Cardiac muscle cell (in vitro differentiated cells and primary cell): ENCODE measurements around the gene HSPA4L. TPM values are rescaled to one million over a fixed set of nuclear protein-coding genes. Genes with fewer than 3 reads are reported as not detected.

Experiments
- DNase-seq, 2 donors: peaks; one replicate each; pipeline versions ENCODE4 v3.0.0 to v3.0.0-alpha.2; 2010 to 2017; ENCODE audit warnings: low read depth in 1 of 2, low spot score in 1 of 2
- H3K27ac ChIP-seq: fragments of 200-600 bp; sonication (generic); 2 replicates; pipeline ENCODE4 v1.5.1; 2016
- H3K27me3 ChIP-seq: fragments of 200-600 bp; sonication (generic); 2 replicates; pipeline ENCODE4 v1.6.0; 2016; ENCODE audit warnings: control low read depth
- H3K36me3 ChIP-seq: fragments of 200-600 bp; sonication (generic); 2 replicates; pipeline ENCODE4 v1.5.1; 2016; ENCODE audit warnings: control low read depth
- H3K4me1 ChIP-seq: fragments of 200-600 bp; sonication (generic); 2 replicates; pipeline ENCODE4 v1.8.1; 2017; ENCODE audit warnings: low read depth, mild to moderate bottlenecking, mixed run types
- H3K4me3 ChIP-seq: fragments of 200-600 bp; sonication (generic); 2 replicates; pipeline ENCODE4 v1.5.1; 2016; ENCODE audit warnings: mild to moderate bottlenecking
- H3K9me3 ChIP-seq: fragments of 200-600 bp; sonication (generic); 2 replicates; pipeline ENCODE4 v1.5.1; 2017; ENCODE audit warnings: low read depth, mild to moderate bottlenecking, control low read depth
- polyA plus RNA-seq: library from polyadenylated mRNA; unstranded; fragments of >200 nt; fragmentation: Nextera tagmentation; extraction: Ambion mirVana; gene quantifications from 2 replicates; pipeline ENCODE4 v1.2.1, GENCODE V29; 2016
- total RNA-seq: library from RNA; depleted of rRNA; stranded (reverse); fragments of >200 nt; gene quantifications from 2 replicates; pipeline ENCODE4 v1.2.3, GENCODE V29; 2016
- TF ChIP-seq, protein P1 (sequence below): IDR thresholded peaks from 2 replicates; pipeline ENCODE4 v1.5.1; 2012; ENCODE audit warnings: low read depth, mild to moderate bottlenecking, low read length

HSPA4L gene
- total and polyA plus RNA-seq, 2 experiments from 2014 or later, result 2.4 to 2.6 TPM

DNA sequence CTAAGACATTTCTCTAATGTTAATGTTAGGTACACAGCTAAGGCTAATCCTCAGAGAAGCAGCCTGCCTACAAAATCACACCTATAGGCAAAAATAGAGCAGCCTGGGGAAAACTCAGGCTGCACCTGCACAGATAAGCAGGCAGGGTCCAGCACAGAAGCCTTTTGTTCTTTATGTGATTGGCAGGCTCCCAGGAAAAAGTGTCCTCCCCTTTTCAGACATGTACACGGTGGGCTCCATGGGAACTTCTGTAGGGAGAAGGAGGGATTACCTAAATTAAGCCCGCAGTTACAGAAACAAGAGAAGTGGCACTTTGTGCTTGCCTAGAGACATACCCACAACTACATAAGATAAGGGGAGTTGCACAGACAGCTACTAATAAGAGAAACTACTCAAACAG is 4.0 kb upstream of the HSPA4L start:
- Histone ChIP-seq H3K27me3 (peaks cover 8% of the 10 kb centered on the region), H3K36me3 (no peaks in the 10 kb centered on the region), H3K4me3 (no peak overlapping the region), H3K9me3 (no peaks in the 10 kb centered on the region), H3K27ac (peak overlapping the region; percentile 19), H3K4me1 (peaks cover 13% of the 10 kb centered on the region)
- TF ChIP-seq, protein P1, sequence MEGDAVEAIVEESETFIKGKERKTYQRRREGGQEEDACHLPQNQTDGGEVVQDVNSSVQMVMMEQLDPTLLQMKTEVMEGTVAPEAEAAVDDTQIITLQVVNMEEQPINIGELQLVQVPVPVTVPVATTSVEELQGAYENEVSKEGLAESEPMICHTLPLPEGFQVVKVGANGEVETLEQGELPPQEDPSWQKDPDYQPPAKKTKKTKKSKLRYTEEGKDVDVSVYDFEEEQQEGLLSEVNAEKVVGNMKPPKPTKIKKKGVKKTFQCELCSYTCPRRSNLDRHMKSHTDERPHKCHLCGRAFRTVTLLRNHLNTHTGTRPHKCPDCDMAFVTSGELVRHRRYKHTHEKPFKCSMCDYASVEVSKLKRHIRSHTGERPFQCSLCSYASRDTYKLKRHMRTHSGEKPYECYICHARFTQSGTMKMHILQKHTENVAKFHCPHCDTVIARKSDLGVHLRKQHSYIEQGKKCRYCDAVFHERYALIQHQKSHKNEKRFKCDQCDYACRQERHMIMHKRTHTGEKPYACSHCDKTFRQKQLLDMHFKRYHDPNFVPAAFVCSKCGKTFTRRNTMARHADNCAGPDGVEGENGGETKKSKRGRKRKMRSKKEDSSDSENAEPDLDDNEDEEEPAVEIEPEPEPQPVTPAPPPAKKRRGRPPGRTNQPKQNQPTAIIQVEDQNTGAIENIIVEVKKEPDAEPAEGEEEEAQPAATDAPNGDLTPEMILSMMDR, result no peak
- DNase-seq, result peak in 1 of 2 donors; percentile 54

DNA sequence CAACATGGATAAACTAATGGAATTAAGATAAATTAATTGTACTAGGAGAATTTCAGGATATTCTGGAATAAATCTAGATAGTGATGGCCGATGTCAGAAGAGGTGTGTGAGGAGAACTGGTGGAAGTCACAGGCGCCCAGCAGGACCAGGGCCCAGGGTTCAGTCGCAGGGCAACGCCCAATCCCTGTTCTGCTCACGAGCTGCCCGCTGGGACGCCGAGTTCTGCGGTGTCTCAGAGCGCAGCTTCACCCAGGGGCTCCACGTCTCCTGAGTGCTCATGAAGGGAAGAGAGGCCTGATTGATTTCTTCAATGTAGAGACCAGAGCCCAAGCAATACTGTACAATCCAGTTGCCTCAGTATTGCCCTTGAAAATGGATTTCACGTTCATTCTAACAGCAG is 1.5 kb upstream of the HSPA4L start:
- no peak for DNase-seq
- H3K27me3 ChIP-seq, result peaks cover 27% of the 10 kb centered on the region
- H3K36me3 ChIP-seq, result no peaks in the 10 kb centered on the region
- no peaks in the 10 kb centered on the region for H3K9me3 ChIP-seq
- TF ChIP-seq, protein P1, result no peak
- H3K27ac ChIP-seq, result no peak overlapping the region
- no peak overlapping the region for H3K4me3 ChIP-seq
- peaks cover 13% of the 10 kb centered on the region for H3K4me1 ChIP-seq

DNA sequence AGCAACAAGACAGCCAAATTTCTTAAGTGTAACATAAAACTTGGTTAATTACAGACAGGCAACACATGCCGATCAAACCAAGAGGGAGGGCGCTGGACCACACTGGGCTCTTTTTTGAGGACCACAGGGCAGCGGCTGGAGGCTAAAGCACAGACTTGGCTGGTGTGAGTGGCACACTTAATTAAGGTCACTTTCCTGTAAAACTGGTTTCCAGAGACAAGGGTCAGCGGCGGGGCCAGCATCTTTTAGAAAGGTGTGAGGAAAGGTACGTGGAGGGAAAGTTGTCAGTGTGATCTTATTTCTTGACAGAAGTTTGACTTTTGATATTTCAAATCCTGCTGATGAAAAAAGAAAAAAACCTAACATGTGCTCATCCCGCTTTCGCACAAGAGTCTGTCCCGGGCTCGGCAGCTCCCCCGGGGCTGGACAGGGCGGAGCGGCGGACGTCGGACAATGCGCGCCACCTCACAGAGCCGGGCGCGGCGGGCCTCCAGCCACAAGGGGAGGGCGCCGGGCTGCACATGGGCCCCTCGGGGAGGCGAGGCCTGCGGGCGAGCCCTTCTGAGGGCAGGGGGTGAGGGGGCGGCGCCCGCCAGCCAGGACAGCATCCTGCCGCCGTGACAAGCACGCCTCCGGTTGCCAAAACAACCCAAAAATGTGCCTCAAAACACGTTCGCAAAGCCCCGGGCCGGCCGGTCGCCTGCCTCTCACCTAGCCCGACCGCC is 660 bp upstream of the HSPA4L start:
- Histone ChIP-seq H3K27ac (no peak overlapping the region), H3K4me1 (peaks cover 13% of the 10 kb centered on the region), H3K9me3 (no peaks in the 10 kb centered on the region), H3K4me3 (peak overlapping the region; percentile 55), H3K36me3 (no peaks in the 10 kb centered on the region), H3K27me3 (peaks cover 27% of the 10 kb centered on the region)
- DNase-seq, result peak; percentile 5 to 70
- TF ChIP-seq, protein P1, result no peak

DNA sequence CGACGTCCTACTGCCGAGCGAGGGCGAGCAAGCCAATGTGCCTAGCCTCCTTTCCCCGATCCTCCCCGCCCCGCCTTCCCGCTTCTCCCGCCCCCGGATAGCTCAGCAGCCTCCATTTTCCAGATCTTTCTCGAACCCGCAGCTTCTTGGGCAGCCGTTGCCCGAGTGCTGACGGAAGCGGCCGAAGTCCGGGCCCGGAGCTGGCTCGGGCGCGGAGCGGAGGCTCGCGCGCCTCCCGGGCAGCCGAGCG is 172 bp upstream of the HSPA4L start:
- H3K9me3 ChIP-seq, result no peaks in the 10 kb centered on the region
- peaks cover 13% of the 10 kb centered on the region for H3K4me1 ChIP-seq
- no peak overlapping the region for H3K27ac ChIP-seq
- TF ChIP-seq, protein P1, result no peak
- H3K36me3 ChIP-seq, result no peaks in the 10 kb centered on the region
- peaks cover 27% of the 10 kb centered on the region for H3K27me3 ChIP-seq
- peak overlapping the region; percentile 55 for H3K4me3 ChIP-seq
- DNase-seq, result peak in 1 of 2 donors; percentile 90

DNA sequence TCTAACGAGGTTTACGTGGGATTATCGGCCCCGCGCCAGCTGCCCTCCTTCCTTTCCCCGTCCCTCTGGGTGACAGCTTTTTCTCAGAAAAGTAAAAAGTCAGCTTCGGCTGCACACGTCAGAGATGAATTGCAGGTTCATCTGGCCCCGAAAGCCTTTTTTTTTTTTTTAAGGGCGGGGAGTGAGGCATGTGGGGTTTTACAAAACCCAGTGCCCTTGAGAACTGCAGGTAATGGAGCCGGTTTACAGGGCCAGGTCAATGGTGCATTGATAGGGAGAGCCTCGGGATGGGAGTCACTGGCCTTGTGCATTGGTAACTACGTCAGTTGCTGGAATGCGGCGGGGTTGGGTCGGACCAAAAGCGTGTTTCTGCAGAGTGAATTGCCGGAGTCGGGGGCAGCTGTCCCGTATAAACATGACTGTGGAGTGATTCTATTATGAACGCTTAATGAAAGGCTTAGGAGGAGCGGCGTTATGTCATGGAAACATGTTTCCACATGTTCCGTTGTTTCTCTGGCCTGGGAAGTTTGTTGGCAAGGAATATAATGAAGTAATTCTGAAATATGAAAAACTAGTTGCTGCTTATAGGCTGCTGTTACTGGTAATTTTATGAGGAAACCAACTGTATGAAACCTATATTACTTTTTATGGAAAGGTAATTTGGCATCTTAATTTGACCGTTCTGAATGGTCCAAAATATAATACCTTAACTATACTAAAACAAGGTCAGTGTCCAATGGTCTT is 1.1 kb downstream of the HSPA4L start:
- Histone ChIP-seq H3K9me3 (no peaks in the 10 kb centered on the region), H3K27ac (no peak overlapping the region), H3K4me1 (peaks cover 6% of the 10 kb centered on the region), H3K36me3 (no peaks in the 10 kb centered on the region), H3K4me3 (peak overlapping the region; percentile 55), H3K27me3 (peaks cover 27% of the 10 kb centered on the region)
- peak; percentile 13 to 74 for DNase-seq
- TF ChIP-seq, protein P1, result no peak
